ENCODE results near the gene AQP2. TPM values are rescaled to one million over a fixed set of nuclear protein-coding genes. Genes with fewer than 3 reads are reported as not detected.

The AQP2 gene
- total RNA-seq, 1 donor from 2014 or later, result not detected

GRCh38 chr12:49969651-49970429 is 19.3 kb downstream of the AQP2 start:
- FAIRE-seq (peak; percentile 77), DNase-seq (ENCODE audit: low read depth) (no peak)
- H3K27me3 ChIP-seq (ENCODE audit: control insufficient read depth, insufficient read depth, low read length), result no peaks in the 10 kb centered on the region
- TF ChIP-seq CTCF (IDR thresholded peaks at IDR 0.05; ENCODE audit: insufficient read depth, low read length, severe bottlenecking), result no peak
- H3K4me3 ChIP-seq (ENCODE audit: low read depth, low read length), result no peak overlapping the region
- H3K36me3 ChIP-seq (ENCODE audit: control insufficient read depth, insufficient read depth, low read length), result no peaks in the 10 kb centered on the region

GRCh38 chr12:49970658-49971057 is 20.1 kb downstream of the AQP2 start:
- no peaks in the 10 kb centered on the region for H3K36me3 ChIP-seq (ENCODE audit: control insufficient read depth, insufficient read depth, low read length)
- H3K27me3 ChIP-seq (ENCODE audit: control insufficient read depth, insufficient read depth, low read length), result no peaks in the 10 kb centered on the region
- no peak for TF ChIP-seq CTCF (IDR thresholded peaks at IDR 0.05; ENCODE audit: insufficient read depth, low read length, severe bottlenecking)
- FAIRE-seq, result no peak
- no peak for DNase-seq (ENCODE audit: low read depth)
- no peak overlapping the region for H3K4me3 ChIP-seq (ENCODE audit: low read depth, low read length)

GRCh38 chr12:49971141-49971540 is 20.6 kb downstream of the AQP2 start:
- TF ChIP-seq CTCF (IDR thresholded peaks at IDR 0.05; ENCODE audit: insufficient read depth, low read length, severe bottlenecking), result no peak
- DNase-seq (ENCODE audit: low read depth) (peak; percentile 88), FAIRE-seq (no peak)
- Histone ChIP-seq H3K4me3 (ENCODE audit: low read depth, low read length) (no peak overlapping the region), H3K27me3 (ENCODE audit: control insufficient read depth, insufficient read depth, low read length) (no peaks in the 10 kb centered on the region), H3K36me3 (ENCODE audit: control insufficient read depth, insufficient read depth, low read length) (no peaks in the 10 kb centered on the region)

GRCh38 chr12:49972129-49972528 is 21.6 kb downstream of the AQP2 start:
- no peaks in the 10 kb centered on the region for H3K36me3 ChIP-seq (ENCODE audit: control insufficient read depth, insufficient read depth, low read length)
- DNase-seq (ENCODE audit: low read depth), result no peak
- no peak overlapping the region for H3K4me3 ChIP-seq (ENCODE audit: low read depth, low read length)
- no peak for TF ChIP-seq CTCF (IDR thresholded peaks at IDR 0.05; ENCODE audit: insufficient read depth, low read length, severe bottlenecking)
- no peak for FAIRE-seq
- H3K27me3 ChIP-seq (ENCODE audit: control insufficient read depth, insufficient read depth, low read length), result no peaks in the 10 kb centered on the region

- no peak for TF ChIP-seq CTCF (IDR thresholded peaks at IDR 0.05; ENCODE audit: insufficient read depth, low read length, severe bottlenecking)
- DNase-seq (ENCODE audit: low read depth) (no peak), FAIRE-seq (no peak)
- H3K27me3 ChIP-seq (ENCODE audit: control insufficient read depth, insufficient read depth, low read length), result no peaks in the 10 kb centered on the region
- no peak within 1 kb of the TSS for H3K4me3 ChIP-seq (ENCODE audit: low read depth, low read length)
- no peaks in the 10 kb centered on the region for H3K36me3 ChIP-seq (ENCODE audit: control insufficient read depth, insufficient read depth, low read length)
Measured at GRCh38 chr12:49972641-49973360, 22.3 kb downstream of the AQP2 start, which contains the start of gene AQP6. Gene AQP6, plus strand, starts transcription at chr12:49972947. Its CDS starts 227 bp downstream, at chr12:49973174.

All from bronchial epithelial cell (primary cell).